Measurements from ENCODE around the gene SAMD9. TPM values are rescaled to one million over a fixed set of nuclear protein-coding genes. Genes with fewer than 3 reads are reported as not detected.
"Not testable (repeated sequence)": the region's sequence is repeated elsewhere in the genome, so short reads cannot be mapped to it uniquely, and the experiment has no call there.

Gene SAMD9
- total RNA-seq, 4 donors from 2014 or later: 2.7 to 5.0 (median 3.6) TPM

DNA sequence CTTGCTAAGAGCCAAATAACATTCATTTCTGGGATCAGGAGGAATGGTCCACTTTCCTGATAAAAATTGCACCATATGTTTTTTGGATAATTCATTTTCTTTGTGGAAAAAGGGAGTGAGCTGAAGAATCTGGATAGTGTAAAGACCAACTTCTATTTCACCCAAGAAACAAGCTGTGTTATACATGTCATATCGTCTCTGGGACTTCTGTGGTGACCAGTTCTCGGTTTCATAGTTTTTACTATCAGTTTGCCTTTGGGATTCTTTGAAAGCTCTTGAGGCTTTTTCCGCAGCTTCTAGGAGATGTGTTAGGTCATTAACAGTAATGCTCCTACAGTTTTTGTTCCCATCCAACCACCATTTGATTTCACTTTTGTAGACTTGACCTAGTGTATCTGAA, 14.4 kb upstream of the SAMD9 start:
- Histone ChIP-seq H3K27me3 (no peaks in the 10 kb centered on the region), H3K36me3 (peaks cover 17 to 25% (median 23%) of the 10 kb centered on the region in 4 donors), H3K27ac (replicated peaks in 1 of 4) (no peak overlapping the region), H3K9me3 (peaks cover 0 to 89% (median 53%) of the 10 kb centered on the region in 4 donors), H3K4me3 (no peak overlapping the region), H3K4me1 (no peaks in the 10 kb centered on the region)
- WGBS: 81% methylated on average over 3 of the region's 3 CpGs
- TF ChIP-seq EP300 (IDR thresholded peaks at IDR 0.05): no peak
- TF ChIP-seq POLR2A (IDR thresholded peaks at IDR 0.05; ENCODE audit: low read depth): no peak
- TF ChIP-seq POLR2AphosphoS5 (IDR thresholded peaks at IDR 0.05): no peak
- TF ChIP-seq, protein P1, sequence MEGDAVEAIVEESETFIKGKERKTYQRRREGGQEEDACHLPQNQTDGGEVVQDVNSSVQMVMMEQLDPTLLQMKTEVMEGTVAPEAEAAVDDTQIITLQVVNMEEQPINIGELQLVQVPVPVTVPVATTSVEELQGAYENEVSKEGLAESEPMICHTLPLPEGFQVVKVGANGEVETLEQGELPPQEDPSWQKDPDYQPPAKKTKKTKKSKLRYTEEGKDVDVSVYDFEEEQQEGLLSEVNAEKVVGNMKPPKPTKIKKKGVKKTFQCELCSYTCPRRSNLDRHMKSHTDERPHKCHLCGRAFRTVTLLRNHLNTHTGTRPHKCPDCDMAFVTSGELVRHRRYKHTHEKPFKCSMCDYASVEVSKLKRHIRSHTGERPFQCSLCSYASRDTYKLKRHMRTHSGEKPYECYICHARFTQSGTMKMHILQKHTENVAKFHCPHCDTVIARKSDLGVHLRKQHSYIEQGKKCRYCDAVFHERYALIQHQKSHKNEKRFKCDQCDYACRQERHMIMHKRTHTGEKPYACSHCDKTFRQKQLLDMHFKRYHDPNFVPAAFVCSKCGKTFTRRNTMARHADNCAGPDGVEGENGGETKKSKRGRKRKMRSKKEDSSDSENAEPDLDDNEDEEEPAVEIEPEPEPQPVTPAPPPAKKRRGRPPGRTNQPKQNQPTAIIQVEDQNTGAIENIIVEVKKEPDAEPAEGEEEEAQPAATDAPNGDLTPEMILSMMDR (IDR thresholded peaks at IDR 0.05): no peak
- DNase-seq (ENCODE audit: extremely low spot score): no peak
- intact Hi-C loops (cut with DNase I): no loop called here

DNA sequence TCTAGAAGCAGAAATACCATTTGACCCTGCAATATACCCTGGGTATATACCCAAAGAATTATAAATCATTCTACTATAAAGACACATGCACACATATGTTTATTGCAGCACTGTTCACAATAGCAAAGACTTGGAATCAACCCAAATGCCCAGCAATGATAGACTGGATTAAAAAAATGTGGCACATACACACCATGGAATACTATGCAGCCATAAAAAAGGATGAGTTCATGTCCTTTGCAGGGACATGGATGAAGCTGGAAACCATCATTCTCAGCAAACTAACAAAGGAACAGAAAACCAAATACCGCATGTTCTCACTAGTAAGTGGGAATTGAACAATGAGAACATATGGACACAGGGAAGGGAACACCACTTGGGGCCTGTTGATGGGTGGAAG, 9.2 kb upstream of the SAMD9 start:
- peaks cover 0 to 50% (median 25%) of the 10 kb centered on the region in 4 donors for H3K9me3 ChIP-seq

DNA sequence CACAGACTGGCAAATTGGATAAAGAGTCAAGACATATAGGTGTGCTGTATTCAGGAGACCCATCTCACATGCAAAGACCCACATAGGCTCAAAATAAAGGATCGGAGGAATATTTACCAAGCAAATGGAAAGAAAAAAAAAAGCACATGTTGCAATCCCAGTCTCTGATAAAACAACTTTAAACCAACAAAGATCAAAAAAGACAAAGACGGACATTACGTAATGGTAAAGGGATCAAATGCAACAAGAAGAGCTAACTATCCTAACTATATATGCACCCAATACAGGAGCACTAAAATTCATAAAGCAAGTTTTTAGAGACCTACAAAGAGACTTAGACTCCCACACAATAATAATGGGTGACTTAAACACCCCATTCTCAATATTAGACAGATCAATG, 5.8 kb upstream of the SAMD9 start:
- H3K4me3 ChIP-seq; H3K4me1 ChIP-seq; intact Hi-C loops (cut with DNase I); H3K36me3 ChIP-seq; H3K27ac ChIP-seq (replicated peaks in 1 of 4); DNase-seq (ENCODE audit: extremely low spot score); H3K27me3 ChIP-seq: not testable (repeated sequence)
- H3K9me3 ChIP-seq: peaks cover 0 to 28% (median 13%) of the 10 kb centered on the region in 4 donors
- WGBS: 99% methylated on average over 3 of the region's 3 CpGs

More for the DNA sequence above, 9.2 kb upstream of the SAMD9 start:
- H3K27ac ChIP-seq (replicated peaks in 1 of 4); H3K27me3 ChIP-seq; H3K4me1 ChIP-seq; H3K36me3 ChIP-seq; intact Hi-C loops (cut with DNase I); DNase-seq (ENCODE audit: extremely low spot score); H3K4me3 ChIP-seq: not testable (repeated sequence)
- WGBS: 89% methylated on average over 1 of the region's 1 CpG

DNA sequence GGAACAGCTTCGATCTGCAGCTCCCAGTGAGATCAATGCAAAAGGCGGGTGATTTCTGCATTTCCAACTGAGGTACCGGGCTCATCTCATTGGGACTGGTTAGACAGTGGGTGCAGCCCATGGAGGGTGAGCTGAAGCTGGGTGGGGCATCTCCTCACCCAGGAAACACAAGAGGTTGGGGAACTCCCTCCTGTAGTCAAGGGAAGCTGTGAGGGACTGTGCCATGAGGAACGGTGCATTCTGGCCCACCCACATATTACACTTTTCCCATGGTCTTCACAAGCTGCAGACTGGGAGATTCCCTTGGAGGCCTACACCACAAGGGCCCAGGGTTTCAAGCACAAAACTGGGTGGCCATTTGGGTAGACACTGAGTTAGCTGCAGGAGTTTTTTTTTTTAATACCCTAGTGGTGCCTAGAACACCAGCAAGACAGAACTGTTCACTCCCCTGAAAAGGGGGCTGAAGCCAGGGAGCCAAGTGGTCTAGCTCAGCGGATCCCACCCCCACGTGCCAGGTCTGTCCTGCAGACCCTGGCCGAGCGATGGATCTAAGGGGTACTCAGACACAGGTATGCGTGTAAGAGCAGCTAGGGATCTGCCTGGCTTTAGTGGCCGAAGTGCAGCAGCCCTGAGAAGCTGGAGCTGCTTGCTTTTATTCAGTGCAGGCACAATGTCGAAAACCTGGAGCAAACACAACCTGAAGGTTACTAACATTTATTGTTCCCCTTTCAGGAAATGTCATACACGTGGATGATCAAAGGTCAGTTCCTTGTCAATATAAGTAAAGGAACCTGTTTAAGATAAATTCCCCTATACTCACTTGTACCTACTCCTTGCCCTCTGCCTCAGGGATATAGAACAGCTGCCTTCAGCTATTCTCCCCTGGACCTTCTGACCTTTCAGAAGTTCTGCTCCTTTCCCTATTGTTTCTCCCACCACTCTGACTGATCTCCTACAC, 3.1 kb upstream of the SAMD9 start:
- Histone ChIP-seq H3K27me3 (no peaks in the 10 kb centered on the region), H3K9me3 (peaks cover 0 to 10% (median 2%) of the 10 kb centered on the region in 4 donors), H3K27ac (replicated peaks in 1 of 4) (no peak overlapping the region), H3K36me3 (no peaks in the 10 kb centered on the region), H3K4me3 (no peak overlapping the region), H3K4me1 (peaks cover 0 to 10% (median 4%) of the 10 kb centered on the region in 4 donors)
- intact Hi-C loops (cut with DNase I): no loop called here
- TF ChIP-seq POLR2A (IDR thresholded peaks at IDR 0.05; ENCODE audit: low read depth) (no peak), POLR2AphosphoS5 (IDR thresholded peaks at IDR 0.05) (no peak), EP300 (IDR thresholded peaks at IDR 0.05) (no peak)
- WGBS: 92% methylated on average over 8 of the region's 12 CpGs
- no peak for DNase-seq (ENCODE audit: extremely low spot score)

DNA sequence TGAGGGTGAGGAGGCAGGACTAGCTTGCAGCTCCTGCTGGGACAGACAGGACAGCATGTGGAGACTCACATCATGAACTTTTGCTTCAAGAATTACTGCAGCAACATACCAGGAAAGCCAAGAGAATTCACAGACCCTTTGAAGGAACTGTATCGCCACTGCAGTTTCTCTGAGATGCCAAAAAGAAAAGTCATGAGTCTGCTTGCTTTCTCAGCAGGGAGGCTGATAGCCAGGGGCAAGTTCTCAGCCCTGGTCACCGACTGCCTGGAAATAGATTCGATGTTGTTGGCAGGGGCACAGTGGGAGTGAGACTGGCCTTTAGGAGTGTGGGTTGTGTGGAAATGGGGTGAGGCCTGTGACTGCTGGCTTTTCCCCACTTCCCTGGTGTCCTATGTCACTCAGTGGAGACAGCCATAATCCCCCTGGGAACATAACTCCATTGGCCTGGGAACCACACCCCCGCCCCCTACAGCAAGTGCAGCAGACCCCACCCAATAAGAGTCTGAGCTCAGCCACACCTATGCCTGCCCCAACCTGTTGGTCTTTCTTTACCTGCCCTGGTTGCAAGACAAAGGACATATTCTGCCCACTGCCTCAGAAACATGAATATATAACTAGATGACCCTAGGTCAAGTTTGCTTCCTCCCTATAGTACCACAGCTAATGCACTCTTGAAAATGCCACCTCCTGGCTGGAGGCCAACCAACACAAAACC, 1.6 kb upstream of the SAMD9 start:
- H3K4me3 ChIP-seq: no peak overlapping the region
- no peak overlapping the region for H3K27ac ChIP-seq (replicated peaks in 1 of 4)
- H3K27me3 ChIP-seq: no peaks in the 10 kb centered on the region
- intact Hi-C loops (cut with DNase I): no loop called here
- peaks cover 0 to 10% (median 4%) of the 10 kb centered on the region in 4 donors for H3K4me1 ChIP-seq
- peaks cover 0 to 1% (median 0%) of the 10 kb centered on the region in 4 donors for H3K36me3 ChIP-seq
- H3K9me3 ChIP-seq: peaks cover 0 to 8% (median 2%) of the 10 kb centered on the region in 4 donors
- TF ChIP-seq, protein P1 (IDR thresholded peaks at IDR 0.05): no peak
- no peak for TF ChIP-seq EP300 (IDR thresholded peaks at IDR 0.05)
- no peak for TF ChIP-seq POLR2A (IDR thresholded peaks at IDR 0.05; ENCODE audit: low read depth)
- no peak for TF ChIP-seq POLR2AphosphoS5 (IDR thresholded peaks at IDR 0.05)
- no peak for DNase-seq (ENCODE audit: extremely low spot score)
- WGBS: 88% methylated on average over 4 of the region's 4 CpGs

DNA sequence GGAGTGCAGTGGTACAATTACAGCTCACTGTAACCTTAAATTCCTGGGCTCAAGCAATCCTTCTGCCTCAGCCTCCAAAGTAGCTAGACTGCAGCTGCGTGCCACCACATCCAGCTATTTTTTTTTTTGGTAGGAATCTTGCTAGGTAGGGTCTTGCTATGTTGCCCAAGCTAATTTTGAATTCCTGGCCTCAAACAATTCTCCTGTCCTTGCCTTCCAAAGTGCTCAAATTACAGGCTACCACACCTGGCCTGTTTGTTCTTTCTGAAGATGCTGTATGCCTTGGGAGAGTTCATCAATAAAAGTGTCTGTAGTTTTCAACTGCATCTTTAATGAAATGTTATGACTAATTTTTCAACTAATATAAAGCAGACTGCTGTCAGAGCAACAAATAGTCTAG, 452 bp downstream of the SAMD9 start:
- WGBS: 61% methylated on average over 1 of the region's 1 CpG
- Histone ChIP-seq H3K27me3 (no peaks in the 10 kb centered on the region), H3K36me3 (peaks cover 0 to 13% (median 1%) of the 10 kb centered on the region in 4 donors), H3K27ac (replicated peaks in 1 of 4) (peak overlapping the region in 3 of 4 donors; percentile 55 to 65 (median 60)), H3K9me3 (peaks cover 0 to 19% (median 2%) of the 10 kb centered on the region in 4 donors), H3K4me1 (peaks cover 0 to 10% (median 4%) of the 10 kb centered on the region in 4 donors), H3K4me3 (peak overlapping the region; percentile 47 to 59 (median 51))
- no peak for DNase-seq (ENCODE audit: extremely low spot score)
- TF ChIP-seq, protein P1 (IDR thresholded peaks at IDR 0.05): no peak
- TF ChIP-seq POLR2AphosphoS5 (IDR thresholded peaks at IDR 0.05): no peak
- TF ChIP-seq EP300 (IDR thresholded peaks at IDR 0.05): no peak
- intact Hi-C loops (cut with DNase I): no loop called here
